Measurements from ENCODE around the gene CAPN5.
A peak's percentile ranks its signal among the peaks of the same experiment; 100 is the strongest.

The CAPN5 gene

DNA sequence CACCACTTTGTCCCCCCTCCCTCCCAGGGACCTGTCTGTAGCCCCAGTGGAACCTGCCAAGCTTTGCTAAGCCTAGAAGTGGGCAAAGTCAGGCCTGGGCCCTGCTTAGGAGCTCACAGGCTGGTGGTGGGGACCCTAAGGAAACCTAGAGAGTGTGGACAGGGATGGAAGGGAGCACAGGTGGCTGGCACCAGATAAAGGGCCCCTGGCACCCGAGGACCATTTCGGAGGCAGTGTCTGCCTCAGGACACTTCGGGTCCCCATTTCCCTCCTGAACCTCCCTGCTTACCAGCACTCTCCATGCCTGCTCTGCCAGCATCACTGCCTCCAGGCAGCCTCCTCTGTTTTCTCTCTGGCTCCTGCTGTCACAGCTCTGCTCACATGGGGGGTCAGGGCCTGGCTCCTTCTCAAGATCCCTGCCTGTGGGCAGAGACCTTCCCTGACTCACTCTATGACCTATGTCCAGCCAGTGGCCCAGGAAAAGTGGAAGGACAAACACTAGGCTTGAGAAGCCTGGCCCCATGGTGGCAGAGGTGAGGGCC, 22.3 kb downstream of the CAPN5 start:
- DNase-seq (ENCODE audit: low spot score), result no peak
- TF ChIP-seq, protein P1, sequence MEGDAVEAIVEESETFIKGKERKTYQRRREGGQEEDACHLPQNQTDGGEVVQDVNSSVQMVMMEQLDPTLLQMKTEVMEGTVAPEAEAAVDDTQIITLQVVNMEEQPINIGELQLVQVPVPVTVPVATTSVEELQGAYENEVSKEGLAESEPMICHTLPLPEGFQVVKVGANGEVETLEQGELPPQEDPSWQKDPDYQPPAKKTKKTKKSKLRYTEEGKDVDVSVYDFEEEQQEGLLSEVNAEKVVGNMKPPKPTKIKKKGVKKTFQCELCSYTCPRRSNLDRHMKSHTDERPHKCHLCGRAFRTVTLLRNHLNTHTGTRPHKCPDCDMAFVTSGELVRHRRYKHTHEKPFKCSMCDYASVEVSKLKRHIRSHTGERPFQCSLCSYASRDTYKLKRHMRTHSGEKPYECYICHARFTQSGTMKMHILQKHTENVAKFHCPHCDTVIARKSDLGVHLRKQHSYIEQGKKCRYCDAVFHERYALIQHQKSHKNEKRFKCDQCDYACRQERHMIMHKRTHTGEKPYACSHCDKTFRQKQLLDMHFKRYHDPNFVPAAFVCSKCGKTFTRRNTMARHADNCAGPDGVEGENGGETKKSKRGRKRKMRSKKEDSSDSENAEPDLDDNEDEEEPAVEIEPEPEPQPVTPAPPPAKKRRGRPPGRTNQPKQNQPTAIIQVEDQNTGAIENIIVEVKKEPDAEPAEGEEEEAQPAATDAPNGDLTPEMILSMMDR (IDR thresholded peaks at IDR 0.05; ENCODE audit: extremely low read depth, missing control alignments), result no peak

GRCh38 chr11:77090046-77090372, 23.2 kb downstream of the CAPN5 start:
- no peak for DNase-seq (ENCODE audit: low spot score)
- TF ChIP-seq, protein P1 (IDR thresholded peaks at IDR 0.05; ENCODE audit: extremely low read depth, missing control alignments), result no peak

DNA sequence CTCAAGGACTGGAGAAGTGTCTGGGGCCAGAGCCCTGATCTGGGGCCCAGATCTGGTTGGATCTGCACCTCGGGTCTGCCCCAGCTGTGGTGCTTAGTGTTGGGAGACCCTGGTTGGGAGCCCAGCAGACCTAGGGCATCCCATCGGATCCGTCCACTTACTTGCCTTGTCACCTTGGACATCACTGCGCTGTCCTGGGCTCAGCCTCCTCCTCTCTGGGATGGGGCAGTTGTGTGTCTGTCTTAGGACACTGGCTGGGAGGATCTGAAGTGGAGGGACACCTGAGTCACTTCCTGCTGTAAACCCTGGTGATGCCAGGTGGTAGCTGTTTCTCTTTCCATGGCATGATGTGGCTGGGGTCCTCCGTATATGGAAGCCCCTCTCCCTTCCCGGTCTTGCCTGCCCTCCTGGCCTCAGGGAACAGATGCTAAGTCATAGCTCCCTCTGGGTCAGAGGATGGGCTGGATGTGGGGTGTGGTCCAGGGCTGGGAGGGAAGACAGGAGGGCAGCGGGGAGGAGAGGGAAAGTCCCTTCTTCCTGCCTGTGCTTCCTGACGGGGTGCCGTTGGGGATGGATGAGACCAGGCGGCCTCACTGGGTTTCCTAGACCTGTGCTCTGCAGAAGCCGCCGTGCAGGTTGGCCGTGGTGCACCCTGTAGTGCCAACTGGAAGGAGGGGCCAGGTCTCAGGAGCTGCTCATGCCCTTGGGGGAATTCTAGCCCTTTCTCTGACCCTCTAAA, 23.8 kb downstream of the CAPN5 start:
- TF ChIP-seq, protein P1 (IDR thresholded peaks at IDR 0.05; ENCODE audit: extremely low read depth, missing control alignments), result no peak
- DNase-seq (ENCODE audit: low spot score), result no peak

GRCh38 chr11:77091146-77091940, 24.6 kb downstream of the CAPN5 start:
- TF ChIP-seq, protein P1 (IDR thresholded peaks at IDR 0.05; ENCODE audit: extremely low read depth, missing control alignments), result peak; percentile 97
- DNase-seq (ENCODE audit: low spot score), result peak; percentile 91

GRCh38 chr11:77092382-77092781, 25.6 kb downstream of the CAPN5 start:
- TF ChIP-seq, protein P1 (IDR thresholded peaks at IDR 0.05; ENCODE audit: extremely low read depth, missing control alignments), result no peak
- DNase-seq (ENCODE audit: low spot score), result no peak

GRCh38 chr11:77093056-77093891, 26.5 kb downstream of the CAPN5 start:
- DNase-seq (ENCODE audit: low spot score), result no peak
- TF ChIP-seq, protein P1 (IDR thresholded peaks at IDR 0.05; ENCODE audit: extremely low read depth, missing control alignments), result no peak
